GM12872 (cell line): ENCODE results near the gene KLHL30.

Experiments
- TF ChIP-seq, protein P1 (sequence below): IDR thresholded peaks from 3 replicates; pipeline ENCODE4 v1.5.1; 2011; ENCODE audit warnings: low read depth, mild to moderate bottlenecking, low read length, moderate library complexity; ENCODE audit not compliant: insufficient read depth

Gene KLHL30

DNA sequence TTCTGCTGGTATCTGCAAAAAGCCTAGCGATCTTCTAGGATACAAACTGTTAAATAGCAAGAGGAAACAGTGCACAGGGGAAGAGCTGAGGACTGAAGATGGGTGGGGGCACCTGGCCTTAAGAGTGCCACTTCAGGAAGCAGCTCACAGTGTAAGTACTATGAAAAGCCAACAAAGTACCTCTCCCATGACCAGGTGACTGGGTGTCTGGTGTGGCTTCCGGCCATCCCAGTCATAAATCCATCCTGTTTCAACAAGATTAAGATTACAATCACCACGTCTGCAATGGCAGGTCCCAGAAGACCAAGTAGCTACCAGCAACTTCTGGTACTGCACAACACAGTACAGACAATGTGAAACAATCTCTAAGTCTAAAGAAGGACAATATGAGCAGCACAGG lies 36.2 kb downstream of the KLHL30 start:
- TF ChIP-seq, protein P1, sequence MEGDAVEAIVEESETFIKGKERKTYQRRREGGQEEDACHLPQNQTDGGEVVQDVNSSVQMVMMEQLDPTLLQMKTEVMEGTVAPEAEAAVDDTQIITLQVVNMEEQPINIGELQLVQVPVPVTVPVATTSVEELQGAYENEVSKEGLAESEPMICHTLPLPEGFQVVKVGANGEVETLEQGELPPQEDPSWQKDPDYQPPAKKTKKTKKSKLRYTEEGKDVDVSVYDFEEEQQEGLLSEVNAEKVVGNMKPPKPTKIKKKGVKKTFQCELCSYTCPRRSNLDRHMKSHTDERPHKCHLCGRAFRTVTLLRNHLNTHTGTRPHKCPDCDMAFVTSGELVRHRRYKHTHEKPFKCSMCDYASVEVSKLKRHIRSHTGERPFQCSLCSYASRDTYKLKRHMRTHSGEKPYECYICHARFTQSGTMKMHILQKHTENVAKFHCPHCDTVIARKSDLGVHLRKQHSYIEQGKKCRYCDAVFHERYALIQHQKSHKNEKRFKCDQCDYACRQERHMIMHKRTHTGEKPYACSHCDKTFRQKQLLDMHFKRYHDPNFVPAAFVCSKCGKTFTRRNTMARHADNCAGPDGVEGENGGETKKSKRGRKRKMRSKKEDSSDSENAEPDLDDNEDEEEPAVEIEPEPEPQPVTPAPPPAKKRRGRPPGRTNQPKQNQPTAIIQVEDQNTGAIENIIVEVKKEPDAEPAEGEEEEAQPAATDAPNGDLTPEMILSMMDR: no peak

DNA sequence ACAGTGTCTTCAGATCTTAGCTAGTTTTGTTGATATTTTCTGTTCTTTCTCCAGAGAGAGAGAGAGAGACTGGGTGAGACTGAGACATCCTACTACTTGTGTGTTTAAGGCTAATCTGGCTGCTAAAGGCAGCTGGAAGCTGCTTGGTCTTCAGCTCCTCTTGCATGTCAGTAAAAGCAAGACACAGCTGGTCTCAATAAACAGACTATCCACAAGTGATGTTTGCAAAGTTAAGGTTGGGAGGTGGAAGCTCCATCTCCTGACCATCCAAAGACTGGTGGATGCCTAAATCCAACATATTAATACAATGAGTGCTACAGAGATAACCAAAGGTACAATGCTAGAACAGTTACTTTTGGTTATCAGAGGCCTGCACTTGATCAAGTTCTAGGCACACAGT lies 38.1 kb downstream of the KLHL30 start:
- TF ChIP-seq, protein P1: no peak

DNA sequence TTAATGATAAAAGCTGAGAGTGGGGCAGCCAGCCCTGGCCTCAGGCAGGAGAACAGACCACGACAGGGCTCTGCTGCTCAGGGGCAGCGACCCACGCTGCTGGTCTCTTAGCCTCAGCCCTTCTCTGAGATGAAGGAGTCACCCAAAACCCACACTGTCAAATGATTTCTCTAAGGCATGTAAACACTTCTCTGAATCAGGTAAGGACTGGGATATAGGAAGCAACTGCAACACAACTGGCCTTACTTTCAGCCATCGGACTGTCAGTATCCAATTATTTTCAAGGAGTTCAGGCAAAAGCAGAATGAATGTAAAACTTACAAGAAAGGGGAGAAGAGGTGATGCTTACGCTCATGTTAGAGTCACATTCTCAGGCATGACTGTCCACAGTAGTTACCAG lies 42.1 kb downstream of the KLHL30 start:
- TF ChIP-seq, protein P1: no peak

DNA sequence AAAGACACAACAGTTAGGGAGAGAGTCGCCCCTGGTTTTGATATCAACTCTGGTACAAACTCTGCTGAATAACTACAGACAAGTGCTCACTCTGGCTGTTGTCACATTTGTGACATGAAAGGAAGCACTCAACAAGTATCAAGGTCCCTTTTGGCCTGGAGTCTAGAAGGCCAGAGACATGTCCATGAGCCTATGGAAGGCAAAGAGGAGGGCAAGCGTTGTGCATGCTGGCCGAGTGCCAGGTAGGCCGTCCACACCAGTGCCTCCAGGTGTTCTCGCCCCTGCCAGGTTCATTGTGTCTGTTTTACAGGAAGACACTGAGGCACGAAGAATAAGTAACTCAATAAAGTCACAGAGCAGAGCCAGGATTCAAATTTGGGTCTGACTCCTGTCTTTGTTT lies 43.9 kb downstream of the KLHL30 start:
- TF ChIP-seq, protein P1: no peak

DNA sequence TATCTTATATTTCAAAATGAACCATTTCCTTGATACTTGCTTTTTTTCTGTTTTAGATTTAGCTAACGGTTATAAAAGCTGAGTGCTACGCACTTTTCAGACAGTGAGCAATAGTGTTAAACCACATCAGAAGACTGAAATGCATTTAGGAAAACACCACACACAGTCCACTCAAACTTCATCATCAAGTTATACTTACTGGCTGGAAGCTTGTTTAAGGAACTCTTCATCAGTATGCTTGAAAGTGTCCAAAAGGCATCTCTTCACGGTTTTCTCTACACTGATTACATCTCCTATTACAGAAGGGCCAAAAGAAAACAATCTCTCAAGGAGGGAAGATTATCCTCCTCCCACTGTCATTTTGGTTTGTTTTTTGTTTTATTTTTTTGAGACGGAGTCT lies 45.4 kb downstream of the KLHL30 start:
- TF ChIP-seq, protein P1: no peak

DNA sequence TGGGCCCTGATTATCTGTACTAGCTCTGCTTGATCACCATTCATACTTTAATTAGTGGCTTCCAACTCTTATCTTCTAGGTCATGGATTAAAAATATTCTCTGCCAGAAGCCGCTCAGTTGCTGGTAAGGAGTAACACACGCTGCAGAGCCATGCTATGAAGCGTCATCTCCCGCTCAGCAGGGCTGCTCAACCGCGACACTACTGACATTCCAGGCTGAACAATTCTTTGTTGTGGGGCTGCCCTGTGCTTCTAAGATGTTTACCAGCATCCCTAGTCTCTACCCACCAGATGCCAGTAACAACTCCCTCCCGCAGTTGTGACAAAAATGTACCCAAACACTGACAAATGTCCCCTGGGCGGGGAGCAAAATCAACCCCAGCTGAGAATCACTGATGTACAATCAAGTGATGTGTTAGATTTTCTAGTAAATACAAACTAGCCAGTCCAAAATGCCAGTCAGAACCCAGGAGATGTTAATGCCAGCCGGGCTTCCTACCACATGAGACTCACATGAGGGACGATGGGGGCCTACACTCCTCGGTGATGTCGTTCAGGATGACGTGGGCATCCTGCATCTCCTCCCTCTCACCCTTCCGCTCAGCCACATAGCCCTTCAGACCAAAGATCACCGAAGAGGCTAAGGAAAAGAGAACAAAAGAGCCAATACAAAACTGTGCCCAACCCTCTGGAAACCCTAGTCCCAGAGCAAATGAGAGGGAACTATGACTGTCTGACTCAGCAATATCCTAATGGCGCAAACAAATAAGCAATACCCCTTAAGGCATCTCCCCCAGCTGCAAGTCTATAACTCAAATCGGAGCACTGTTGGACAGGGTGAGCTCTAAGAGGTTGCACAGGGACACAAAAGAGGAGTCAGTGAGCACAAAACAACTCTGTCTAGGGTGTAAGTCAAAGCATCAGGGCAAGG lies 49.4 kb downstream of the KLHL30 start:
- TF ChIP-seq, protein P1: no peak

DNA sequence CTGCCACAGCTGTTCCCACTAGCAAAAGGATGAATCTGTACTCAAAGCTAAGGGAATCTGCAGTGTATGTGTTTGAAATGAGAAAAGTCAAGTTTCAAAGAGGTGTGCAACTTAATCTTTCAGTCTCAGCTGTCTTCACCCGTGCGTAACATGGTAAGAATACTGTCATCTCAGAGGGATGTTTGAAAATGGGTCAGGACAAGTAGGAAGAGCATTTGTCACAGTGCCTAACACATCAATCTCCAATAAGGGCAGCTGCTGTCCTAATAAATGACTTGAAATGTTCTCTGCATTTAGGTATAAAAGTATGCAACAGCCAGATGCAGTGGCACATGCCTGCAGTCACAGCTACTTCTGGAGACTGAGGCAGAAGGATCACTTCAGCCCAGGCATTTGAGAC lies 52.0 kb downstream of the KLHL30 start:
- TF ChIP-seq, protein P1: no peak
